ENCODE measurements around the gene C1GALT1.
"Not testable (repeated sequence)": the region's sequence is repeated elsewhere in the genome, so short reads cannot be mapped to it uniquely, and the experiment has no call there.

C1GALT1 gene

GRCh38 chr7:7239346-7239745 is 57.0 kb downstream of the C1GALT1 start:
- DNase-seq = no peak

DNA sequence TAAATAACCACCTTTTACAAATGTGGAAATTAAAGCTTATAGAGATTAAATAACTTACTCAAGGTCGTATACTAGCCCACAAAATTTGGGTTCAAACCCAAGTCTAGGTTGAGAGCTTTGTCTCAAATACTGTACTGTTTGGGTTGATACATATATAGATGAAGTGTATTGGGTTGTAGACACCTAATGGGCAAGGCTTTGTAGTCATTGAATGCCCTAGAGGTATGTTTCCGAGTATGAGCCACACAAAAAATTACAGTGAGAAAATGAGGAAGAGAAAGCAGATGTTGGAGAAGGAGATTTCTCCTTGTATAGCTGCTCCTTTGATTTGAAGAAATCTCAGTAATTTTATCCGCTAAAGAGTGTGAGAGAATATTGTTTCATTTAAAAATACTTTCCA is 60.6 kb downstream of the C1GALT1 start:
- DNase-seq = no peak

- DNase-seq = not testable (repeated sequence)
These were observed 62.9 kb downstream of the C1GALT1 start for GRCh38 chr7:7245233-7245632.

DNA sequence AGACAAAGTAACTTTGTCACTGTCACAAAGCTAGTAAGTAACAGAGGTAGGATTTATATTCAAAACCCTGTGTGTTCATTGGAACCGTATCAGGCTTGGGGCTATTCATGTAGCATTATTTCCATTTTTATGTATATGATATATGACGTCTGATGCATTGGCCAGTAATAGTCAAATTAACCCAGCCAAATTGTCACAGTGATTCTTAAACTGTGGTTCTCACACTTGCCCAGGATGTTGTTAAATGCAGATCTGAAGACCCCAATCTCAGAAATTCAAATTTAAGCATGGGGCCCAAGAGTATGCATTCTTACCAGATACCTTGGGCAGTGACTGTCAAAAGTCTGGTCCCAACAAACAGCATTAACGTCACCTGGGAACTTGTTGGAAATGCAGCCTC is 63.9 kb downstream of the C1GALT1 start:
- DNase-seq = no peak

DNA sequence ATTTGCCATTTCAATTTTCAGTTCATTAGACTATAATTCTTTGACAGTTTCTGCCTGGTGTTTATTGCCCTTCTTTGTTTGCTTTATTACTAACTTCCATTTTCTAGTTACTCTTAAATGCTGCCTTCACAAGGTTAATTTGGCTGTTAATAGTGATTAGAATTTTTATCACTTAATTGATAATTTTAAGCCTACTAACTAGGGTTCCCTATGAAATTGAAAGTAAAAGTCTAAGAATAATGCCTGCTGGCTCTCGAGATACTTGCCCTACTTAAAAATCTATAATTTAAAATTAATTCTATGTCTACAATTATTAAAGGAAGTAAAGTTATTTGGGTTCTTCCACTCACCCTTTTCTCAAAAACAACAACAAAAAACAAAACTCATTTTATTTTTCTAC is 65.3 kb downstream of the C1GALT1 start:
- no peak for DNase-seq

DNA sequence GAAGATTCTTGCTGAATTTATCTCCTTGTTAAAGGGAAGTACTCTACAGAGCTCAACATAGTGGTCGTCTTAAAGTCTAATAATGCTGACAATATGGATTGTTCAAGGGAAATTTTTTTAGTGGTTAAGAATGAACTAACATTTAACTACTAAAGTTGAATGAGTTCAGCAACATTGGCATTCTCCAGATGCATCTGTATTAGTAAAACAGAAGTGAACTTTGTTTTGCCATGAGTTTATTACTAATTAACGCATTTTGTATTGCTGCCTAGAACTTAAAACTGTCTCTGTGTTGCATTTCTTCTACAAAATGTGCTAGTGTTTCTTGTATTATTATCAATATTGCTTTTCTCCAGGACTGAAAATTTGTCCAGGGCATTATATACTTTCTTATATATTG is 67.5 kb downstream of the C1GALT1 start:
- DNase-seq = no peak

- DNase-seq = no peak
These were observed 69.4 kb downstream of the C1GALT1 start for GRCh38 chr7:7251742-7252141.

DNA sequence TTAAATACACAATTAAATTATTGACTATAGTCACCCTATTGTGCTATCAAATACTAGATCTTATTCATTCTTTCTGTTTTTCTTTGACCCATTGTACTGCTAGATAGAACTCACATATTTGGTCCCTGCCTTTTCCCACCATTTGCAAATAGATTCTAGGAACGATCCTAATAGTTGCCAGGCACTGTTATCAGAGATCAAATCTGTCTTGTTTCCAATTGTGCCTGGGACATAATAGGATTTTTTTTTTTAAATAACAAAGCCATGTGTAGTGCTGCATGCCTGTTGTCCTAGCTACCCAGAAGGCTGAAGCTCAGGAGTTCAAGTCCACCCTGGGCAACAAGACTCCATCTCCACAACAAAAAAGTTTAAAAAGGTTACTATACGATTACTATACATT is 72.0 kb downstream of the C1GALT1 start:
- no peak for DNase-seq

DNA sequence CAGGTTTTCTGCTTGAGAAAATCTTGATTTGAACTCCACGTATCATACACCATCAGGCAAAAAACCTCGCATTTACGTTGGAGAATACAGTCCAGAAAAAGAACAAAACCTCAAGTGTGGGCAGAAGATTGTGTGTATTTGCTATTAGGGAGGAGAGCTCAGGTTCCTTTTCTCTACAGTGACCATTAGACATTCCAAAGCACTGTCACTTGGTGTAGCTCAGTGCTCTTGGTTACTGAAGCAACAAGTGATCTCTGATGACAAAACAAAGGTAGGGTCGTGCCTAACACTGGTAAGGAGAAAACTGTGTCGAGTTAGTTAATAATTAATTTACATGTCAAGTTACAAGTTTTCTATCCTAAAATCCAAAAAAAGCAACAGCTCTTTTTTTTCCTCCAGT is 72.6 kb downstream of the C1GALT1 start:
- no peak for DNase-seq

GRCh38 chr7:7256731-7257274 is 74.5 kb downstream of the C1GALT1 start:
- no peak for DNase-seq

- DNase-seq = no peak
These were observed 75.8 kb downstream of the C1GALT1 start for GRCh38 chr7:7257899-7258692.

DNA sequence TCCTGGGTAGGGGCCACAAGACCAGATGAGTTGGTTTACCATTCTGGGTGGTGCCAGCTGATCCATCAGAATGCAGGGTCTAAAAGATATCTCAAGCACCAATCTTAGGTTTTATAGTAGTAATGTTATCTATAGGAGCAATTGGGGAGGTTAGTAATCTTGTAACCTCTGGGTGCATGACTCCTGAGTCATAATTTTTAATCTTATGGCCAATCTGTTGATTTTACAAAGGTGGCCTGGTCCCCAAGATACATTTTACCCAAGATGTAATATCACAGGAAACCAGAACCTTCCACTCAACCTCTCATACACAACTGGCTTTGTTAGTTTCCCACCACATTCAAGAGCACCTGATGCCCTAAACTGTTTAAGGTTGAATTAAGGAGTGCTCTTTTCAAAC is 79.5 kb downstream of the C1GALT1 start:
- no peak for DNase-seq

GRCh38 chr7:7263297-7264230 is 81.2 kb downstream of the C1GALT1 start:
- no peak for DNase-seq

GRCh38 chr7:7264306-7265040 is 82.1 kb downstream of the C1GALT1 start:
- DNase-seq = no peak

DNA sequence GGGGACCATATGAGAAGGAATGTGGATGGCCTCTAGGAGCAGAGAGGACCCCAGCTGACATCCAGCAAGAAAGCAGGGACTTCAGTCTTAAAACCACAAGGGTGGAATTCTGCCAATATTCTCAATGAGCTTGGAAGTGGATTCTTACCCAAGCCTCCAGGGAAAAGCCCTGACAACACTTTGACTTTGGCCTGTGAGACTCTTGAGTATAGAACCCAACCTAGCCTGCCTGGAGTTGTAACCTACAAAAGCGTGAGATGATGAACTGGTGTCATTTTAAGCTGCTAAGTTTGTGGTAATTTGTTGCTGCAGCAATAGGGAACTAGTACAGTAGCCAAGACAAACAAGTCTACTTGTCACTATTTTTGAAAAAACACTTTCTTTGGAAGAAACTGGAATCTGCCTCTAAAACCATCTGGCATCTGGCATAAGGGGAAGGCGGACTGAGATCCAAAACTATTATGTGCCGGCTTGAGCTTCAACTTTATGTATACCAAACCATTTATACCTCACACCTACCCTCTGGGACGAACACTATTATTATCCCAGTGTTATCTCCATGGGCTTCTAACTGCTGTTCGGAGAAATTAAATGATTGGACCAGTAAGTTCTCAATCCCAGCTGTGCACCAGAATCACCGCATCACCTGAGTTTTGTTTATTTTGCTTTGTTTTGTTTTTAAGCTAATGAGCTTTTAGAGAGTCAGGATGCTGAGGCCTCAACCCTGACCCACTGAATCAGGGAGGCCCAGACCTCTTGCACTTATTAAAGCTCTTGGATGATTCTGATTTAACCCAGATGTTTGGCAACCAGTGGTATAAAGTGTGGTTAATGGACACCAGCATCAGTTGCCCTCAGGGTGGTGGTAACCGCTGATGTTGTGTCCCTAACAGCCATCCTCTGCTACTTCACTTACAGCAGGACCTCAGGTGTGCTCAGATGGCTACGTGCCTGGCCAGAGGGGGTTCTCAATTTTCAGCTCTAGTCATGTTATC is 83.0 kb downstream of the C1GALT1 start:
- DNase-seq = no peak

DNA sequence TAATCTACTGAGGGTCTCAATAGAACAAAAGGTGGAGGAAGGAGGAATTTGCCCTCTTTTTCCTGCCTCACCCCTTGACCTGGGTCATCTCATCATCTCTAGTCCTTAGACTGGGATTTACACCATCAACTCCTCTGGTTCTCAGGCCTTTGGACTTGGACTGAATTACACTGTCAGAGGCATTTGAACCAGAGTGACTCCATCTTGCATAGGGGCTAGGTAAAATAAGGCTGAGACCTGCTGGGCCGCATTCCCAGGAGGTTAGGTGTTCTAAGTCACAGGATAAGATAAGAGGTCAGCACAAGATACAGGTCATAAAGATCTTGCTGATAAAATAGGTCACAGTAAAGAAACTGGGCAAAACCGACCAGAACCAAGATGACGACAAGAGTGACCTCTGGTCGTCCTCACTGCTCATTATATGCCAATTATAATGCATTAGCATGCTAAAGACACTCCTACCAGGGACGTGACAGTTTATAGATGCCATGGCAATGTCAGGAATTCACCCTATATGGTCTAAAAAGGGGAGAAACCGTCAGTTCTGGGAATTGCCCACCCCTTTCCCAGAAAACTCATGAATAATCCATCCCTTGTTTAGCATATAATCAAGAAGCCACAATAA is 84.0 kb downstream of the C1GALT1 start:
- DNase-seq = no peak

DNA sequence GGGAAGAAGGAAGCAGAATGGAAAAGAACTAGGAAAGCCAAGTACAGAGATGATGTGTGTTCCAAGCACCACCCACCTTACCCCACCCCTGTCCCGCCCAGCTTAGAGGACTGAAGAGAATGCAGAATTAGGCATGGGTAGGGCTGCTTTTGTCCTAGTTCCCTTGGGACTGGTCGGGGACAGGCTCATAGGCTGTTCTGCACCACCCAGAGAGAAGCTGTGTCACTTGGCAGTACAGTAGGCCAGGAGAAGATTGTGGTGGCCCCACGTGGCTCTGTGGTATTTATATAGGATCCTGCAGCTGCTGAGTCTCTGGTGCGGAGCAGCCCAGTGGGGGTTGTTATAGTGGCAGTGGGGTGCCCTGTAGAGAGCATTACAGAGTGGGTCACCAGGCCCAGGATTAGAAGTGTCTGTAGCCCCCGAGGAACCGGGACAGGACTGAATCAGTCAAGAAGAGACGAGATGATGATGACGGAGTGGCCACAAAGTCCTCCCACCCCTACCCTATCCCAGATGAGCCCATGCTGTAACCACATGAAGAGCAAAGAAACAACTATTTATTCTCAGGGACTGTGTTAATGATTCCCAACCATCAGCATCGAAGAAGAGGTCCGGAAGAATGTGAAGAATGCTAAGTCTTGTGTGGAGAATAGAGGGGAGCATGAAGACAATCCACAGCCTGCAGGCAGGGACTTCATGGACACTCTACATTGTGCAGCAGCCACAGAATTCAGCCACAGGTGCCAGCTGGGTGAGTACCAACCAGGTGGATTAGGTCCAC is 88.9 kb downstream of the C1GALT1 start:
- DNase-seq = no peak

- DNase-seq = no peak
These were observed 90.0 kb downstream of the C1GALT1 start for GRCh38 chr7:7272294-7272693.

GRCh38 chr7:7274782-7275181 is 92.4 kb downstream of the C1GALT1 start:
- DNase-seq = no peak

DNA sequence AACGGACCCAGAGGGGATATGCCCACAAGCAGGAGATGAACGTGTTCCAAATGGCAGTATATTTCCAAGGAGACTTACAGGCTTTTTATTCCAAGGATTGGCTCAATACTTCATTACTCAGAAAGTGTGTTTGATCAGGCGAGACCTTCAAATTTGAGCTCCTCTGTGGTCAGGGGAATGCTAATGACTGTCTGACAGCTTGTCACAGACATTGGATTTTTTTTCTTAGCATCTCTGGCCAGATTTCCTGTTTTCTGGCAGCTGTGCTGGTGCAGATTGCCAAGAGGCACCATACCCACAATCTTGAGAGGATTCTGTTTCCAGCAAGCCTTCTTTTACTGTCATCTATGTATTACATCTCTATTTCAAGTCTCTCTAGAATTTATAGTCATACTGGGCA is 93.8 kb downstream of the C1GALT1 start:
- no peak for DNase-seq
